CD4-positive, alpha-beta T cell (primary cell): Measurements from ENCODE around the gene ARHGEF11. TPM values are rescaled to one million over a fixed set of nuclear protein-coding genes. Genes with fewer than 3 reads are reported as not detected.

ENCODE experiments used
- ATAC-seq: fragments of 200-7000 bp; cut with Tn5 transposase; one replicate; pipeline ENCODE4 v1.10.0; 2022; ENCODE audit warnings: mild to moderate bottlenecking; ENCODE audit not compliant: poor library complexity
- CTCF ChIA-PET: fragments of 350-600 bp; sonication (Branson Sonifier 250); formaldehyde crosslinking; loops from one replicate; lab custom pipeline; 2021; ENCODE audit warnings: antibody characterized with exemption, inconsistent platforms; lab: Charles Lee
- POLR2A ChIA-PET: fragments of 350-600 bp; sonication (Branson Sonifier 250); formaldehyde crosslinking; loops from one replicate; lab custom pipeline; 2021; ENCODE audit warnings: antibody characterized with exemption, inconsistent platforms; lab: Charles Lee
- DNase-seq, 14 experiments: peaks; one replicate each; pipeline ENCODE4 v3.0.0-alpha.2; 2013 to 2020; ENCODE audit warnings: mixed read lengths in 2 of 14
- H3K27ac ChIP-seq, 2 donors: one replicate each; pipeline versions ENCODE4 v1.5.1 to v1.7.0; 2013; ENCODE audit warnings: low read length in 2 of 2, low read depth in 1 of 2, mild to moderate bottlenecking in 1 of 2
- H3K27me3 ChIP-seq, 2 experiments: 1 replicate in 1 of 2; 2 replicates in 1 of 2; pipeline versions ENCODE4 v1.6.1 to v1.7.0; 2013; ENCODE audit warnings: low read length in 2 of 2, control low read depth in 1 of 2, mild to moderate bottlenecking in 1 of 2, moderate library complexity in 1 of 2; ENCODE audit not compliant: insufficient read depth in 2 of 2, control insufficient read depth in 1 of 2
- H3K36me3 ChIP-seq: one replicate; pipeline ENCODE4 v1.6.1; 2013; ENCODE audit warnings: low read length, control low read depth; ENCODE audit not compliant: insufficient read depth
- H3K4me1 ChIP-seq: one replicate; pipeline ENCODE4 v1.6.1; 2013; ENCODE audit warnings: low read length, control low read depth; ENCODE audit not compliant: insufficient read depth
- H3K4me3 ChIP-seq: one replicate; pipeline ENCODE4 v1.5.1; 2013; ENCODE audit warnings: mild to moderate bottlenecking, low read length, moderate library complexity
- H3K9me3 ChIP-seq, 2 experiments: 1 replicate in 1 of 2; 2 replicates in 1 of 2; pipeline versions ENCODE4 v1.6.1 to v1.7.0; 2013; ENCODE audit warnings: low read length in 2 of 2, mild to moderate bottlenecking in 2 of 2, control low read depth in 1 of 2, moderate library complexity in 1 of 2; ENCODE audit not compliant: control insufficient read depth in 1 of 2, insufficient read depth in 1 of 2
- H3K27ac Mint-ChIP-seq: one replicate; pipeline ENCODE4 v1.8.0; 2020; ENCODE audit warnings: mixed read lengths
- H3K27me3 Mint-ChIP-seq: one replicate; pipeline ENCODE4 v1.8.0; 2021; ENCODE audit warnings: mixed read lengths
- H3K36me3 Mint-ChIP-seq: one replicate; pipeline ENCODE4 v1.8.0; 2021; ENCODE audit warnings: low read depth, mixed read lengths
- H3K4me1 Mint-ChIP-seq: one replicate; pipeline ENCODE4 v1.8.0; 2021; ENCODE audit warnings: low read depth, mixed read lengths
- H3K4me3 Mint-ChIP-seq: one replicate; pipeline ENCODE4 v1.8.0; 2020; ENCODE audit warnings: mild to moderate bottlenecking, mixed read lengths
- H3K9me3 Mint-ChIP-seq: one replicate; pipeline ENCODE4 v1.8.0; 2020; ENCODE audit warnings: mixed read lengths
- CTCF ChIP-seq: fragments of 200-600 bp; IDR thresholded peaks from one replicate; pipeline ENCODE4 v1.8.0; 2022; ENCODE audit warnings: antibody characterized with exemption, mild to moderate bottlenecking
- intact Hi-C, 2 experiments: fragments of 100-400 bp; cut with DNase I in 1 of 2; cut with micrococcal nuclease in 1 of 2; formaldehyde crosslinking; loops; one replicate each; pipeline versions ENCODE4 v1.15.1 to v1.9.0; 2023 to 2025; cut with DNase I, micrococcal nuclease
- total RNA-seq, 174 experiments: library from RNA in 2 of 174; stranded (reverse) in 2 of 174; gene quantifications; one replicate each; pipeline ENCODE4 v1.2.3 and lab custom pipeline; 2021 to 2026

ARHGEF11 gene
- total RNA-seq, 2 experiments from 2014 or later: 13.7 to 13.9 TPM

- intact Hi-C loops: no loop called here
- Mint-ChIP-seq H3K27me3 (peaks cover 55% of the 10 kb centered on the region), H3K4me3 (no peak overlapping the region), H3K27ac (no peak overlapping the region), H3K36me3 (peaks cover 11% of the 10 kb centered on the region), H3K4me1 (peaks cover 14% of the 10 kb centered on the region), H3K9me3 (no peaks in the 10 kb centered on the region)
- H3K4me1 ChIP-seq: peaks cover 9% of the 10 kb centered on the region
- H3K9me3 ChIP-seq: peaks cover 0 to 12% of the 10 kb centered on the region in 2 experiments
- H3K4me3 ChIP-seq: no peak overlapping the region
- TF ChIP-seq CTCF: no peak
- ATAC-seq (no peak), DNase-seq (no peak)
- ChIA-PET CTCF (no interaction called here), POLR2A (interaction anchor here (0.6 to 0.9 kb wide), 2 partner anchors 31 to 165 kb away, joined by 3 to 4 read pairs; partner anchors contain the start of gene PRCC)
- no peaks in the 10 kb centered on the region for H3K36me3 ChIP-seq
- H3K27me3 ChIP-seq: peaks cover 27 to 36% of the 10 kb centered on the region in 2 experiments
- H3K27ac ChIP-seq: no peak overlapping the region
Measured at GRCh38 chr1:156931974-156932710, 113.4 kb downstream of the ARHGEF11 start.

- peaks cover 12% of the 10 kb centered on the region for H3K4me1 ChIP-seq
- no peak overlapping the region for H3K27ac ChIP-seq
- H3K27me3 ChIP-seq: peaks cover 31 to 42% of the 10 kb centered on the region in 2 experiments
- intact Hi-C loops: no loop called here
- H3K36me3 ChIP-seq: no peaks in the 10 kb centered on the region
- TF ChIP-seq CTCF: no peak
- Mint-ChIP-seq H3K4me3 (peak overlapping the region; percentile 40), H3K9me3 (no peaks in the 10 kb centered on the region), H3K27ac (no peak overlapping the region), H3K36me3 (peaks cover 7% of the 10 kb centered on the region), H3K4me1 (peaks cover 15% of the 10 kb centered on the region), H3K27me3 (peaks cover 62% of the 10 kb centered on the region)
- H3K4me3 ChIP-seq: no peak overlapping the region
- ATAC-seq: no peak
- POLR2A ChIA-PET: interaction anchor here (0.6 to 0.9 kb wide), 2 partner anchors 32 to 164 kb away, joined by 3 to 4 read pairs; partner anchors contain the start of gene PRCC
- H3K9me3 ChIP-seq: peaks cover 0 to 12% of the 10 kb centered on the region in 2 experiments
- DNase-seq: no peak
- CTCF ChIA-PET: no interaction called here
Measured at GRCh38 chr1:156931211-156931952, 114.2 kb downstream of the ARHGEF11 start.

- Mint-ChIP-seq H3K9me3 (no peaks in the 10 kb centered on the region), H3K4me1 (peaks cover 24% of the 10 kb centered on the region), H3K27me3 (peaks cover 71% of the 10 kb centered on the region), H3K36me3 (peaks cover 7% of the 10 kb centered on the region), H3K4me3 (no peak overlapping the region), H3K27ac (no peak overlapping the region)
- H3K27me3 ChIP-seq: peaks cover 31 to 50% of the 10 kb centered on the region in 2 experiments
- peaks cover 0 to 12% of the 10 kb centered on the region in 2 experiments for H3K9me3 ChIP-seq
- H3K27ac ChIP-seq: no peak overlapping the region
- no peak for ATAC-seq
- ChIA-PET POLR2A (no interaction called here), CTCF (no interaction called here)
- H3K36me3 ChIP-seq: no peaks in the 10 kb centered on the region
- no peak for TF ChIP-seq CTCF
- H3K4me1 ChIP-seq: peaks cover 12% of the 10 kb centered on the region
- intact Hi-C loops: no loop called here
- no peak overlapping the region for H3K4me3 ChIP-seq
- no peak for DNase-seq
Measured at GRCh38 chr1:156930483-156930882, 115.1 kb downstream of the ARHGEF11 start.
